K562 (cell line): Measurements from ENCODE around the gene DAPK1. TPM values are rescaled to one million over a fixed set of nuclear protein-coding genes. Genes with fewer than 3 reads are reported as not detected.

ENCODE experiments used
- ARID3A ChIP-seq: IDR thresholded peaks from 2 replicates; pipeline ENCODE4 v1.6.1; 2012; ENCODE audit warnings: low read depth, low read length, improper control_type of control experiment, borderline replicate concordance
- CREM ChIP-seq: IDR thresholded peaks from 2 replicates; pipeline ENCODE4 v1.6.1; 2014; ENCODE audit warnings: antibody characterized with exemption, low read depth
- CTCF ChIP-seq, 3 experiments: IDR thresholded peaks in 2 of 3; conservative IDR thresholded peaks in 1 of 3; 2 replicates each; pipeline ENCODE4 v1.5.1; 2011 to 2012; ENCODE audit warnings: low read length in 3 of 3, mild to moderate bottlenecking in 3 of 3, control low read depth in 2 of 3, improper control_type of control experiment in 1 of 3, inconsistent platforms in 1 of 3, low read depth in 1 of 3, mixed read lengths in 1 of 3, moderate library complexity in 1 of 3; ENCODE audit not compliant: insufficient read depth in 2 of 3
- CXXC5 ChIP-seq: fragments of 250-450 bp; sonication (Bioruptor Pico); IDR thresholded peaks from 2 replicates; pipeline ENCODE4 v1.8.0; 2022; ENCODE audit warnings: inconsistent platforms, mild to moderate bottlenecking, moderate library complexity
- ELF4 ChIP-seq: fragments of 450-650 bp; formaldehyde crosslinking; IDR thresholded peaks from 2 replicates; pipeline ENCODE4 v1.4.0; 2022; ENCODE audit warnings: missing genetic modification characterization
- HNRNPH1 ChIP-seq: fragments of 200-400 bp; formaldehyde crosslinking; optimal IDR thresholded peaks from 2 replicates; pipeline ENCODE3; 2017; ENCODE audit warnings: low read depth, mild to moderate bottlenecking, low read length, moderate library complexity
- ILK ChIP-seq: fragments of 450-650 bp; IDR thresholded peaks from 2 replicates; pipeline ENCODE4 v1.6.1; 2016; ENCODE audit warnings: missing genetic modification characterization, low read depth, mild to moderate bottlenecking, missing compliant biosample characterization, moderate library complexity, borderline replicate concordance
- MEF2A ChIP-seq: IDR thresholded peaks from 2 replicates; pipeline ENCODE4 v1.6.1; 2011; ENCODE audit warnings: low read depth, mild to moderate bottlenecking, low read length, moderate library complexity; ENCODE audit not compliant: control insufficient read depth
- NCOA1 ChIP-seq: fragments of 450-650 bp; IDR thresholded peaks from 2 replicates; pipeline ENCODE4 v1.6.1; 2016; ENCODE audit warnings: low read depth
- NUFIP1 ChIP-seq: fragments of 450-650 bp; IDR thresholded peaks from 2 replicates; pipeline ENCODE4 v1.6.1; 2018; ENCODE audit not compliant: partially characterized antibody
- PHB2 ChIP-seq: fragments of 450-650 bp; IDR thresholded peaks from 2 replicates; pipeline ENCODE4 v1.6.1; 2017; ENCODE audit warnings: low read depth
- STAT6 ChIP-seq: sonication (generic); formaldehyde crosslinking; IDR thresholded peaks from 2 replicates; pipeline ENCODE4 v1.8.1; 2023; ENCODE audit warnings: mild to moderate bottlenecking, missing genetic modification reagents
- TEAD4 ChIP-seq, 2 experiments: sonication (generic) in 1 of 2; formaldehyde crosslinking in 1 of 2; IDR thresholded peaks; 2 replicates each; pipeline versions ENCODE4 v1.6.1 to v1.8.0; 2012 to 2022; ENCODE audit warnings: borderline replicate concordance in 1 of 2, inconsistent platforms in 1 of 2, low read length in 1 of 2, mild to moderate bottlenecking in 1 of 2, missing genetic modification reagents in 1 of 2
- VEZF1 ChIP-seq: fragments of 200-800 bp; sonication (Bioruptor generic); IDR thresholded peaks from 2 replicates; pipeline ENCODE4 v1.6.1; 2017; ENCODE audit warnings: missing genetic modification characterization, missing compliant biosample characterization
- ZBTB33 ChIP-seq: sonication (generic); formaldehyde crosslinking; IDR thresholded peaks from 2 replicates; pipeline ENCODE4 v1.8.1; 2023; ENCODE audit warnings: mild to moderate bottlenecking, missing genetic modification reagents
- ZC3H4 ChIP-seq: sonication (generic); formaldehyde crosslinking; IDR thresholded peaks from 2 replicates; pipeline ENCODE4 v1.9.0; 2021; ENCODE audit warnings: missing genetic modification reagents, borderline replicate concordance
- ZNF143 ChIP-seq: sonication (generic); formaldehyde crosslinking; IDR thresholded peaks from 2 replicates; pipeline ENCODE4 v1.9.0; 2022; ENCODE audit warnings: mild to moderate bottlenecking, missing genetic modification reagents
- ZNF165 ChIP-seq: fragments of 250-450 bp; sonication (Bioruptor Pico); IDR thresholded peaks from 2 replicates; pipeline ENCODE4 v1.4.0; 2020; ENCODE audit warnings: borderline replicate concordance
- polyA plus RNA-seq, 8 experiments: library from polyadenylated mRNA; depleted of rRNA in 4 of 8; stranded (reverse) in 5 of 8; unstranded in 3 of 8; fragments of >200 nt; fragmentation: Nextera tagmentation in 2 of 8; fragmentation: Illumina TruSeq in 1 of 8; extraction: Ambion mirVana in 2 of 8; extraction: Trizol in 1 of 8; gene quantifications; 2 replicates each; pipeline versions ENCODE4 v1.2.1 to v1.2.3, GENCODE V29; 2011 to 2014; ENCODE audit warnings: inconsistent platforms in 1 of 8, missing spikeins in 1 of 8
- total RNA-seq, 7 experiments: library from RNA; depleted of rRNA in 6 of 7; stranded (reverse); fragments of >200 nt in 6 of 7; fragmentation: Illumina TruSeq in 2 of 7; extraction: Trizol in 2 of 7; gene quantifications; 2 replicates each; pipeline versions ENCODE4 v1.2.1 to v1.2.3, GENCODE V29; 2011 to 2021; ENCODE audit warnings: low replicate concordance in 1 of 7

The DAPK1 gene
- total and polyA plus RNA-seq, 9 of the 15 experiments (the other 6 are each of a cell fraction or from before 2014, with no cell fraction given) = 1.7 to 26.4 (median 15.8) TPM

- TF ChIP-seq MEF2A (no peak), ELF4 (CRISPR knock-in tag) (no peak), PHB2 (no peak), ILK (tag) (no peak), CTCF (IDR thresholded peaks at IDR 0.05 in 2 of 3, conservative IDR thresholded peaks at IDR 0.05 in 1 of 3; ENCODE audit: insufficient read depth in 2 of 3, low read depth in 1 of 3, low read length in 3 of 3) (no peak), ZC3H4 (CRISPR knock-in tag) (no peak), VEZF1 (0 out of 2 replicates have a peak, but pooled peaks have one; percentile 36), CREM (0 out of 2 replicates have a peak, but pooled peaks have one; percentile 11), STAT6 (CRISPR knock-in tag) (no peak), NUFIP1 (no peak), NCOA1 (no peak), CXXC5 (CRISPR knock-in tag) (no peak), ARID3A (no peak), HNRNPH1 (no peak), ZNF143 (CRISPR knock-in tag) (no peak), ZNF165 (CRISPR knock-in tag) (no peak), TEAD4 (IDR thresholded peaks at IDR 0.05; ENCODE audit: low read length) (peak; percentile 79), TEAD4 (CRISPR knock-in tag; IDR thresholded peaks at IDR 0.05; ENCODE audit: borderline replicate concordance) (no peak), ZBTB33 (no peak)
These were observed 83.8 kb downstream of the DAPK1 start (continued) for GRCh38 chr9:87581513-87581912.
